HepG2 (cell line): ENCODE results near the gene NREP. TPM values are rescaled to one million over a fixed set of nuclear protein-coding genes. Genes with fewer than 3 reads are reported as not detected.

Source experiments
- ETV5 ChIP-seq: IDR thresholded peaks from 2 replicates; pipeline ENCODE4 v1.6.1; 2018; ENCODE audit warnings: missing biosample characterization, missing genetic modification reagents, inconsistent platforms, borderline replicate concordance
- FOSL2 ChIP-seq: sonication (generic); formaldehyde crosslinking; IDR thresholded peaks from 2 replicates; pipeline ENCODE4 v1.4.0; 2020; ENCODE audit warnings: missing genetic modification reagents
- FOXA1 ChIP-seq, 2 experiments: fragments of 450-650 bp in 1 of 2; sonication (generic) in 1 of 2; formaldehyde crosslinking in 1 of 2; IDR thresholded peaks; 2 replicates each; pipeline versions ENCODE4 v1.4.0 to v1.6.1; 2016 to 2020; ENCODE audit warnings: missing genetic modification reagents in 1 of 2
- HDAC2 ChIP-seq: sonication (generic); formaldehyde crosslinking; IDR thresholded peaks from 2 replicates; pipeline ENCODE4 v1.4.0; 2020; ENCODE audit warnings: missing genetic modification reagents
- MED13 ChIP-seq: sonication (generic); formaldehyde crosslinking; IDR thresholded peaks from 2 replicates; pipeline ENCODE4 v1.5.0; 2020; ENCODE audit warnings: missing genetic modification reagents
- SALL1 ChIP-seq: sonication (generic); formaldehyde crosslinking; IDR thresholded peaks from 2 replicates; pipeline ENCODE4 v1.8.0; 2022; ENCODE audit warnings: mild to moderate bottlenecking, missing genetic modification reagents
- SP5 ChIP-seq: IDR thresholded peaks from 2 replicates; pipeline ENCODE4 v1.6.1; 2016; ENCODE audit warnings: low read depth, borderline replicate concordance
- ZEB1 ChIP-seq: IDR thresholded peaks from 2 replicates; pipeline ENCODE4 v1.6.1; 2012; ENCODE audit warnings: mild to moderate bottlenecking, low read depth, inconsistent platforms; ENCODE audit not compliant: insufficient replicate concordance
- ZNF136 ChIP-seq: sonication (generic); formaldehyde crosslinking; IDR thresholded peaks from 2 replicates; pipeline ENCODE4 v1.8.1; 2022; ENCODE audit warnings: low read depth, mild to moderate bottlenecking, moderate library complexity, missing genetic modification reagents
- ZNF24 ChIP-seq: fragments of 450-650 bp; IDR thresholded peaks from 2 replicates; pipeline ENCODE4 v1.6.1; 2017; ENCODE audit warnings: antibody characterized with exemption, mild to moderate bottlenecking
- ZNF3 ChIP-seq: IDR thresholded peaks from 2 replicates; pipeline ENCODE4 v1.7.0; 2017; ENCODE audit warnings: inconsistent platforms
- polyA plus RNA-seq, 8 experiments: library from polyadenylated mRNA; depleted of rRNA in 3 of 8; stranded (reverse) in 7 of 8; unstranded in 1 of 8; fragments of >200 nt; fragmentation: Illumina TruSeq in 4 of 8; extraction: Trizol in 4 of 8; gene quantifications; 2 replicates each; pipeline versions ENCODE4 v1.2.1 to v1.2.3, GENCODE V29; 2011 to 2016; ENCODE audit warnings: low read depth in 4 of 8, missing spikeins in 1 of 8, mixed read lengths in 1 of 8; ENCODE audit not compliant: insufficient read depth in 1 of 8
- total RNA-seq, 5 experiments: library from RNA; depleted of rRNA; stranded (reverse); fragments of >200 nt; fragmentation: Illumina TruSeq; extraction: Trizol; gene quantifications; 2 replicates each; pipeline ENCODE4 v1.2.3, GENCODE V29; 2016; ENCODE audit warnings: low read depth in 1 of 5
- TF ChIP-seq, protein P1 (sequence below): sonication (generic); formaldehyde crosslinking; IDR thresholded peaks from 2 replicates; pipeline ENCODE4 v1.4.0; 2020; ENCODE audit warnings: mild to moderate bottlenecking, missing genetic modification reagents, borderline replicate concordance
- TF ChIP-seq, protein P2 (sequence below): IDR thresholded peaks from 2 replicates; pipeline ENCODE4 v1.4.0; 2020; ENCODE audit warnings: mild to moderate bottlenecking, missing genetic modification reagents
- TF ChIP-seq, protein P3 (sequence below): sonication (generic); formaldehyde crosslinking; IDR thresholded peaks from 2 replicates; pipeline ENCODE4 v1.9.0; 2022; ENCODE audit warnings: low read depth, missing genetic modification reagents

NREP gene
- total and polyA plus RNA-seq, 2 of the 13 experiments (the other 11 are each of a cell fraction or from before 2014, with no cell fraction given), result 40.5 to 102 TPM

DNA sequence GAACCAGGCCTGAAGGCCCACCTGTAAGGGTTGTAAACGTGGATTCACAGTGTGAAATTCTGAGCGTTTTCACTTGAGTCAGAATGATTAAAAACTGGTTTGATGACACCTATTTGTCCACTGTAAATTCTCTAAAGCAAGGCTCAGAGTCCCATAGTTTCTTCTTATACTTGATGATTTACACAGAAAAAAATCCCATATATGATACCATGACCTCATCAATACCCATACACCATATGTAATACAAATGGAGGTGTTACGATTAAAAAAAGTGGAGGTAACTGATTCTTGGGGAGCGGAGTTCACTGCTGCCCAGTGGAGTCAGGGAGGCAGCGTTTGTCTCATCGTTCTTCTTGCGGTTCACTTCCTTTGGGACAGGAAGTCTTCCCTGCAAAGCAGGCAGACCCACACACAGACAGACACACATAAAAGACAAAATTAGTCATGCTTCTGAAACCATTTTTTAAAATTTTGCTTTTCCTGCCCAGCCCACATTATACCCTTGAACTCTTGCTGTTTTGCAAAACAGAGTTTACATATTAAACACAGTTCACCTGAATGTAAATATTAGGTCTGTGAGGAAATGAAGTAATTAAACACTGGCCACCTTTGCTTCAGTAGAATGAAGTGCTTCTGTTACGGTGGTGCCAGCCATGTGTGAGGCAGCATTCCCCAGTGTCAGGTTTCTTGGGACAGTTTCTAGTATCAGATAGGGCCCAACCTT lies 26.2 kb downstream of the NREP start (continued):
- TF ChIP-seq, protein P1, sequence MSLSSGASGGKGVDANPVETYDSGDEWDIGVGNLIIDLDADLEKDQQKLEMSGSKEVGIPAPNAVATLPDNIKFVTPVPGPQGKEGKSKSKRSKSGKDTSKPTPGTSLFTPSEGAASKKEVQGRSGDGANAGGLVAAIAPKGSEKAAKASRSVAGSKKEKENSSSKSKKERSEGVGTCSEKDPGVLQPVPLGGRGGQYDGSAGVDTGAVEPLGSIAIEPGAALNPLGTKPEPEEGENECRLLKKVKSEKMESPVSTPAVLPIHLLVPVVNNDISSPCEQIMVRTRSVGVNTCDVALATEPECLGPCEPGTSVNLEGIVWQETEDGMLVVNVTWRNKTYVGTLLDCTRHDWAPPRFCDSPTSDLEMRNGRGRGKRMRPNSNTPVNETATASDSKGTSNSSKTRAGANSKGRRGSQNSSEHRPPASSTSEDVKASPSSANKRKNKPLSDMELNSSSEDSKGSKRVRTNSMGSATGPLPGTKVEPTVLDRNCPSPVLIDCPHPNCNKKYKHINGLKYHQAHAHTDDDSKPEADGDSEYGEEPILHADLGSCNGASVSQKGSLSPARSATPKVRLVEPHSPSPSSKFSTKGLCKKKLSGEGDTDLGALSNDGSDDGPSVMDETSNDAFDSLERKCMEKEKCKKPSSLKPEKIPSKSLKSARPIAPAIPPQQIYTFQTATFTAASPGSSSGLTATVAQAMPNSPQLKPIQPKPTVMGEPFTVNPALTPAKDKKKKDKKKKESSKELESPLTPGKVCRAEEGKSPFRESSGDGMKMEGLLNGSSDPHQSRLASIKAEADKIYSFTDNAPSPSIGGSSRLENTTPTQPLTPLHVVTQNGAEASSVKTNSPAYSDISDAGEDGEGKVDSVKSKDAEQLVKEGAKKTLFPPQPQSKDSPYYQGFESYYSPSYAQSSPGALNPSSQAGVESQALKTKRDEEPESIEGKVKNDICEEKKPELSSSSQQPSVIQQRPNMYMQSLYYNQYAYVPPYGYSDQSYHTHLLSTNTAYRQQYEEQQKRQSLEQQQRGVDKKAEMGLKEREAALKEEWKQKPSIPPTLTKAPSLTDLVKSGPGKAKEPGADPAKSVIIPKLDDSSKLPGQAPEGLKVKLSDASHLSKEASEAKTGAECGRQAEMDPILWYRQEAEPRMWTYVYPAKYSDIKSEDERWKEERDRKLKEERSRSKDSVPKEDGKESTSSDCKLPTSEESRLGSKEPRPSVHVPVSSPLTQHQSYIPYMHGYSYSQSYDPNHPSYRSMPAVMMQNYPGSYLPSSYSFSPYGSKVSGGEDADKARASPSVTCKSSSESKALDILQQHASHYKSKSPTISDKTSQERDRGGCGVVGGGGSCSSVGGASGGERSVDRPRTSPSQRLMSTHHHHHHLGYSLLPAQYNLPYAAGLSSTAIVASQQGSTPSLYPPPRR, result peak; percentile 92
- TF ChIP-seq ZNF3 (CRISPR knock-in tag) (no peak), ZEB1 (peak; percentile 48), HDAC2 (CRISPR knock-in tag) (peak; percentile 53; the same call in 1 of the 2 replicates), FOXA1 (IDR thresholded peaks at IDR 0.05) (peak; percentile 75), FOXA1 (CRISPR knock-in tag; IDR thresholded peaks at IDR 0.05) (peak; percentile 82), ZNF24 (0 out of 2 replicates have a peak, but pooled peaks have one; percentile 51), MED13 (CRISPR knock-in tag) (peak; percentile 48; the same call in 1 of the 2 replicates), ZNF136 (CRISPR knock-in tag) (no peak), SALL1 (CRISPR knock-in tag) (peak; percentile 81), FOSL2 (peak; percentile 73), SP5 (CRISPR knock-in tag) (peak; percentile 50; the same call in 1 of the 2 replicates), ETV5 (peak; percentile 74; the same call in 1 of the 2 replicates)
- TF ChIP-seq, protein P2, sequence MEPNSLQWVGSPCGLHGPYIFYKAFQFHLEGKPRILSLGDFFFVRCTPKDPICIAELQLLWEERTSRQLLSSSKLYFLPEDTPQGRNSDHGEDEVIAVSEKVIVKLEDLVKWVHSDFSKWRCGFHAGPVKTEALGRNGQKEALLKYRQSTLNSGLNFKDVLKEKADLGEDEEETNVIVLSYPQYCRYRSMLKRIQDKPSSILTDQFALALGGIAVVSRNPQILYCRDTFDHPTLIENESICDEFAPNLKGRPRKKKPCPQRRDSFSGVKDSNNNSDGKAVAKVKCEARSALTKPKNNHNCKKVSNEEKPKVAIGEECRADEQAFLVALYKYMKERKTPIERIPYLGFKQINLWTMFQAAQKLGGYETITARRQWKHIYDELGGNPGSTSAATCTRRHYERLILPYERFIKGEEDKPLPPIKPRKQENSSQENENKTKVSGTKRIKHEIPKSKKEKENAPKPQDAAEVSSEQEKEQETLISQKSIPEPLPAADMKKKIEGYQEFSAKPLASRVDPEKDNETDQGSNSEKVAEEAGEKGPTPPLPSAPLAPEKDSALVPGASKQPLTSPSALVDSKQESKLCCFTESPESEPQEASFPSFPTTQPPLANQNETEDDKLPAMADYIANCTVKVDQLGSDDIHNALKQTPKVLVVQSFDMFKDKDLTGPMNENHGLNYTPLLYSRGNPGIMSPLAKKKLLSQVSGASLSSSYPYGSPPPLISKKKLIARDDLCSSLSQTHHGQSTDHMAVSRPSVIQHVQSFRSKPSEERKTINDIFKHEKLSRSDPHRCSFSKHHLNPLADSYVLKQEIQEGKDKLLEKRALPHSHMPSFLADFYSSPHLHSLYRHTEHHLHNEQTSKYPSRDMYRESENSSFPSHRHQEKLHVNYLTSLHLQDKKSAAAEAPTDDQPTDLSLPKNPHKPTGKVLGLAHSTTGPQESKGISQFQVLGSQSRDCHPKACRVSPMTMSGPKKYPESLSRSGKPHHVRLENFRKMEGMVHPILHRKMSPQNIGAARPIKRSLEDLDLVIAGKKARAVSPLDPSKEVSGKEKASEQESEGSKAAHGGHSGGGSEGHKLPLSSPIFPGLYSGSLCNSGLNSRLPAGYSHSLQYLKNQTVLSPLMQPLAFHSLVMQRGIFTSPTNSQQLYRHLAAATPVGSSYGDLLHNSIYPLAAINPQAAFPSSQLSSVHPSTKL (CRISPR knock-in tag), result peak; percentile 94
- TF ChIP-seq, protein P3, sequence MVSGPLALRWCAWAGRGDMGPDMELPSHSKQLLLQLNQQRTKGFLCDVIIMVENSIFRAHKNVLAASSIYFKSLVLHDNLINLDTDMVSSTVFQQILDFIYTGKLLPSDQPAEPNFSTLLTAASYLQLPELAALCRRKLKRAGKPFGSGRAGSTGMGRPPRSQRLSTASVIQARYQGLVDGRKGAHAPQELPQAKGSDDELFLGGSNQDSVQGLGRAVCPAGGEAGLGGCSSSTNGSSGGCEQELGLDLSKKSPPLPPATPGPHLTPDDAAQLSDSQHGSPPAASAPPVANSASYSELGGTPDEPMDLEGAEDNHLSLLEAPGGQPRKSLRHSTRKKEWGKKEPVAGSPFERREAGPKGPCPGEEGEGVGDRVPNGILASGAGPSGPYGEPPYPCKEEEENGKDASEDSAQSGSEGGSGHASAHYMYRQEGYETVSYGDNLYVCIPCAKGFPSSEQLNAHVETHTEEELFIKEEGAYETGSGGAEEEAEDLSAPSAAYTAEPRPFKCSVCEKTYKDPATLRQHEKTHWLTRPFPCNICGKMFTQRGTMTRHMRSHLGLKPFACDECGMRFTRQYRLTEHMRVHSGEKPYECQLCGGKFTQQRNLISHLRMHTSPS (CRISPR knock-in tag), result peak; percentile 49; the same call in 1 of the 2 replicates
